GM12891 (cell line): ENCODE data around the gene GALNT18.

Experiments
- POLR2A ChIP-seq: IDR thresholded peaks from 2 replicates; pipeline ENCODE4 v1.6.1; 2011; ENCODE audit warnings: low read depth, low read length, control low read depth
- POLR2AphosphoS5 ChIP-seq: IDR thresholded peaks from 2 replicates; pipeline ENCODE4 v1.6.1; 2011; ENCODE audit warnings: low read depth, low read length, control low read depth

GRCh38 chr11:11432621-11433319, 189.0 kb downstream of the GALNT18 start:
- no peak for TF ChIP-seq POLR2A
- TF ChIP-seq POLR2AphosphoS5: no peak
